ENCODE measurements around the gene FNDC3B. TPM values are rescaled to one million over a fixed set of nuclear protein-coding genes. Genes with fewer than 3 reads are reported as not detected.

The FNDC3B gene
- polyA plus RNA-seq, 2 of the 4 experiments (the other 2 are of a cell fraction) = 29.5 to 33.6 TPM

DNA sequence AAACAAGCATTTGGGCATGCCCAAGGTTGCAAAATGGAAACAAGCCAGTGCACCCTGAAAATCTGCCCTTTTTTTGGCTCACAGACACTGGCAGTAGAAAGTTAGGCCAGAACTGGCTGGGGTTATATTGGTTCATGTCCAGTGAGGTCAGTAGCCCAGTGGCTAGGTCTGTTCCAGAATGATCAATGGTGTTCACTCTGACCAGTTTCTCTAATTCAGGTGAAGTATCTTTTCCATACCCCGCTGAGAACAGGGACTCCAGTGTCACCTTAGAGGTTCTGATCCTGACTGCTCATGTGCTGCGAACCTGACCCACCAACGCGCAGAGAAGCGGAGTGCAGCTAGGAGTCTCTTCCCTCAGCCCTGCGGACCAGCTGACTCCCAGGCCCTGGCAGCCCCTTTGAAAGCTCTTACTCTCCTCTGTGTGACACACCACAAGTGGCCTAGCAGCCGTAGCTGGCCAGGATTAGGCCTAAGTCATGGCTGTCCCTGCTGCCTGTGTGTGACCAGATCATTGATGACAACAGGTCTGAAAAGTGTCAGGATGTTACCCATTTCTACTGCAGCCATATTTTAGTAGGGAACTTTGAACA, 285.3 kb downstream of the FNDC3B start (continued):
- TF ChIP-seq, protein P1, sequence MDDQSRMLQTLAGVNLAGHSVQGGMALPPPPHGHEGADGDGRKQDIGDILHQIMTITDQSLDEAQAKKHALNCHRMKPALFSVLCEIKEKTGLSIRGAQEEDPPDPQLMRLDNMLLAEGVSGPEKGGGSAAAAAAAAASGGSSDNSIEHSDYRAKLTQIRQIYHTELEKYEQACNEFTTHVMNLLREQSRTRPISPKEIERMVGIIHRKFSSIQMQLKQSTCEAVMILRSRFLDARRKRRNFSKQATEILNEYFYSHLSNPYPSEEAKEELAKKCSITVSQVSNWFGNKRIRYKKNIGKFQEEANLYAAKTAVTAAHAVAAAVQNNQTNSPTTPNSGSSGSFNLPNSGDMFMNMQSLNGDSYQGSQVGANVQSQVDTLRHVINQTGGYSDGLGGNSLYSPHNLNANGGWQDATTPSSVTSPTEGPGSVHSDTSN (IDR thresholded peaks at IDR 0.05) = no peak
- TF ChIP-seq POLR2A (IDR thresholded peaks at IDR 0.05; ENCODE audit: low read length) = no peak
- TF ChIP-seq ZC3H11A (IDR thresholded peaks at IDR 0.05) = no peak
- no peak for TF ChIP-seq HMGXB4 (CRISPR knock-in tag; IDR thresholded peaks at IDR 0.05; ENCODE audit: borderline replicate concordance)
- no peak for TF ChIP-seq MAFK (IDR thresholded peaks at IDR 0.05; ENCODE audit: partially characterized antibody)
- TF ChIP-seq EP300 (IDR thresholded peaks at IDR 0.05) = no peak
- TF ChIP-seq ESRRA (IDR thresholded peaks at IDR 0.05; ENCODE audit: borderline replicate concordance, low read length) = no peak

GRCh38 chr3:172325461-172325860, 286.1 kb downstream of the FNDC3B start:
- ATAC-seq (no peak), DNase-seq (ENCODE audit: low read depth in 1 of 2, low spot score in 1 of 2) (no peak), FAIRE-seq (no peak)
- Histone ChIP-seq H3K9me3 (no peaks in the 10 kb centered on the region), H3K4me3 (no peak overlapping the region), H3K4me2 (no peak overlapping the region), H3K27ac (no peak overlapping the region), H3K4me1 (peaks cover 29% of the 10 kb centered on the region; the same call in 2 of the 3 replicates)
- no peak for TF ChIP-seq HDAC2 (IDR thresholded peaks at IDR 0.05)
- no peak for TF ChIP-seq CBX8 (IDR thresholded peaks at IDR 0.05)
- TF ChIP-seq ATOH8 (CRISPR knock-in tag; IDR thresholded peaks at IDR 0.05; ENCODE audit: low read depth) = no peak
- CTCF ChIA-PET = interaction anchor here (2.4 kb wide), 1 partner anchor 16 kb away, joined by 5 read pairs; no protein-coding TSS in a partner anchor
- POLR2A ChIA-PET = no interaction called here
- 92% methylated on average over 8 of the region's 8 CpGs for WGBS (ENCODE audit: missing lambda C conversion rate)

- Histone ChIP-seq H3K4me2 (no peak overlapping the region), H3K27ac (no peak overlapping the region), H3K4me3 (no peak overlapping the region), H3K4me1 (peaks cover 21% of the 10 kb centered on the region; the same call in 2 of the 3 replicates), H3K9me3 (no peaks in the 10 kb centered on the region)
- ATAC-seq (no peak), DNase-seq (ENCODE audit: low read depth in 1 of 2, low spot score in 1 of 2) (no peak), FAIRE-seq (no peak)
- TF ChIP-seq TFCP2L1 (CRISPR knock-in tag; IDR thresholded peaks at IDR 0.05) = no peak
- TF ChIP-seq POLR2A (IDR thresholded peaks at IDR 0.05; ENCODE audit: low read length) = no peak
- TF ChIP-seq KDM5A (IDR thresholded peaks at IDR 0.05) = no peak
- no peak for TF ChIP-seq RNF2 (IDR thresholded peaks at IDR 0.05; ENCODE audit: borderline replicate concordance, low read depth)
- no peak for TF ChIP-seq ZC3H11A (IDR thresholded peaks at IDR 0.05)
- TF ChIP-seq NPAS2 (CRISPR knock-in tag; IDR thresholded peaks at IDR 0.05; ENCODE audit: borderline replicate concordance) = no peak
- TF ChIP-seq ATOH8 (CRISPR knock-in tag; IDR thresholded peaks at IDR 0.05; ENCODE audit: low read depth) = no peak
- TF ChIP-seq, protein P2, sequence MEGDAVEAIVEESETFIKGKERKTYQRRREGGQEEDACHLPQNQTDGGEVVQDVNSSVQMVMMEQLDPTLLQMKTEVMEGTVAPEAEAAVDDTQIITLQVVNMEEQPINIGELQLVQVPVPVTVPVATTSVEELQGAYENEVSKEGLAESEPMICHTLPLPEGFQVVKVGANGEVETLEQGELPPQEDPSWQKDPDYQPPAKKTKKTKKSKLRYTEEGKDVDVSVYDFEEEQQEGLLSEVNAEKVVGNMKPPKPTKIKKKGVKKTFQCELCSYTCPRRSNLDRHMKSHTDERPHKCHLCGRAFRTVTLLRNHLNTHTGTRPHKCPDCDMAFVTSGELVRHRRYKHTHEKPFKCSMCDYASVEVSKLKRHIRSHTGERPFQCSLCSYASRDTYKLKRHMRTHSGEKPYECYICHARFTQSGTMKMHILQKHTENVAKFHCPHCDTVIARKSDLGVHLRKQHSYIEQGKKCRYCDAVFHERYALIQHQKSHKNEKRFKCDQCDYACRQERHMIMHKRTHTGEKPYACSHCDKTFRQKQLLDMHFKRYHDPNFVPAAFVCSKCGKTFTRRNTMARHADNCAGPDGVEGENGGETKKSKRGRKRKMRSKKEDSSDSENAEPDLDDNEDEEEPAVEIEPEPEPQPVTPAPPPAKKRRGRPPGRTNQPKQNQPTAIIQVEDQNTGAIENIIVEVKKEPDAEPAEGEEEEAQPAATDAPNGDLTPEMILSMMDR (IDR thresholded peaks at IDR 0.05) = no peak
- TF ChIP-seq ELK1 (IDR thresholded peaks at IDR 0.05; ENCODE audit: low read depth, low read length) = no peak
- no peak for TF ChIP-seq EHMT2 (IDR thresholded peaks at IDR 0.05; ENCODE audit: low read depth)
- TF ChIP-seq, protein P3, sequence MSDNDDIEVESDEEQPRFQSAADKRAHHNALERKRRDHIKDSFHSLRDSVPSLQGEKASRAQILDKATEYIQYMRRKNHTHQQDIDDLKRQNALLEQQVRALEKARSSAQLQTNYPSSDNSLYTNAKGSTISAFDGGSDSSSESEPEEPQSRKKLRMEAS (IDR thresholded peaks at IDR 0.05) = no peak
- TF ChIP-seq HOXA7 (CRISPR knock-in tag; IDR thresholded peaks at IDR 0.05) = no peak
- TF ChIP-seq CBX8 (IDR thresholded peaks at IDR 0.05) = no peak
- no peak for TF ChIP-seq ZNF302 (CRISPR knock-in tag; IDR thresholded peaks at IDR 0.05)
- TF ChIP-seq EHF (CRISPR knock-in tag; IDR thresholded peaks at IDR 0.05) = no peak
- ChIA-PET POLR2A (no interaction called here), CTCF (no interaction called here)
- 86% methylated on average over 3 of the region's 3 CpGs for WGBS (ENCODE audit: missing lambda C conversion rate)
These were observed 287.6 kb downstream of the FNDC3B start for GRCh38 chr3:172326993-172327392.

All from A549 (cell line).